Glutamatergic neuron (in vitro differentiated cells): ENCODE data around the gene CADM2. TPM values are rescaled to one million over a fixed set of nuclear protein-coding genes. Genes with fewer than 3 reads are reported as not detected.

Source experiments
- DNase-seq: peaks from one replicate; pipeline ENCODE4 v3.0.0; 2022
- H3K27ac Mint-ChIP-seq: one replicate; pipeline ENCODE4 v1.8.0; 2020; ENCODE audit warnings: mild to moderate bottlenecking, mixed read lengths, inconsistent platforms; ENCODE audit not compliant: unreplicated experiment
- H3K27me3 Mint-ChIP-seq: one replicate; pipeline ENCODE4 v1.8.0; 2020; ENCODE audit warnings: mild to moderate bottlenecking, moderate library complexity, mixed read lengths, inconsistent platforms; ENCODE audit not compliant: unreplicated experiment
- H3K36me3 Mint-ChIP-seq: one replicate; pipeline ENCODE4 v1.8.0; 2020; ENCODE audit warnings: mild to moderate bottlenecking, mixed read lengths, inconsistent platforms; ENCODE audit not compliant: unreplicated experiment
- H3K4me1 Mint-ChIP-seq: one replicate; pipeline ENCODE4 v1.8.0; 2020; ENCODE audit warnings: mild to moderate bottlenecking, low read depth, mixed read lengths, inconsistent platforms; ENCODE audit not compliant: unreplicated experiment
- H3K4me3 Mint-ChIP-seq: one replicate; pipeline ENCODE4 v1.8.0; 2020; ENCODE audit warnings: mild to moderate bottlenecking, mixed read lengths, inconsistent platforms; ENCODE audit not compliant: unreplicated experiment
- H3K9me3 Mint-ChIP-seq: one replicate; pipeline ENCODE4 v1.8.0; 2020; ENCODE audit warnings: mild to moderate bottlenecking, moderate library complexity, mixed read lengths, inconsistent platforms; ENCODE audit not compliant: unreplicated experiment
- CTCF ChIP-seq: fragments of 200-600 bp; sonication (generic); IDR thresholded peaks from one replicate; pipeline ENCODE4 v1.5.0; 2021; ENCODE audit not compliant: partially characterized antibody, unreplicated experiment
- total RNA-seq: library from RNA; stranded (reverse); fragmentation: NEBNext Ultra II Directional; extraction: Animal tissue kit (Norgen Biotek cat#: 25700); gene quantifications from one replicate; pipeline ENCODE4 v1.2.1, GENCODE V29; 2021; ENCODE audit not compliant: unreplicated experiment

Gene CADM2
- total RNA-seq, 1 donor from 2014 or later: 233 TPM

GRCh38 chr3:85903434-85903833, 944.6 kb downstream of the CADM2 start:
- no peaks in the 10 kb centered on the region for H3K4me1 Mint-ChIP-seq
- H3K4me3 Mint-ChIP-seq: no peak overlapping the region
- no peak for TF ChIP-seq CTCF
- no peak for DNase-seq
- H3K27ac Mint-ChIP-seq: peak overlapping the region; percentile 30
- H3K27me3 Mint-ChIP-seq: peaks cover 2% of the 10 kb centered on the region
- H3K9me3 Mint-ChIP-seq: no peaks in the 10 kb centered on the region
- H3K36me3 Mint-ChIP-seq: no peaks in the 10 kb centered on the region

- H3K4me3 Mint-ChIP-seq: no peak overlapping the region
- DNase-seq: no peak
- peaks cover 2% of the 10 kb centered on the region for H3K9me3 Mint-ChIP-seq
- H3K27ac Mint-ChIP-seq: no peak overlapping the region
- peaks cover 18% of the 10 kb centered on the region for H3K36me3 Mint-ChIP-seq
- no peaks in the 10 kb centered on the region for H3K4me1 Mint-ChIP-seq
- peaks cover 2% of the 10 kb centered on the region for H3K27me3 Mint-ChIP-seq
- no peak for TF ChIP-seq CTCF
These were observed 954.2 kb downstream of the CADM2 start for GRCh38 chr3:85912980-85913379.

- TF ChIP-seq CTCF: no peak
- Mint-ChIP-seq H3K4me3 (no peak overlapping the region), H3K9me3 (peaks cover 2% of the 10 kb centered on the region), H3K27me3 (no peaks in the 10 kb centered on the region), H3K36me3 (peaks cover 7% of the 10 kb centered on the region), H3K27ac (no peak overlapping the region), H3K4me1 (no peaks in the 10 kb centered on the region)
- no peak for DNase-seq
These were observed 963.6 kb downstream of the CADM2 start for GRCh38 chr3:85922374-85922773.

- no peak for TF ChIP-seq CTCF
- Mint-ChIP-seq H3K36me3 (no peaks in the 10 kb centered on the region), H3K27ac (no peak overlapping the region), H3K27me3 (no peaks in the 10 kb centered on the region), H3K4me3 (no peak overlapping the region), H3K9me3 (peaks cover 2% of the 10 kb centered on the region), H3K4me1 (peaks cover 8% of the 10 kb centered on the region)
- no peak for DNase-seq
These were observed 971.9 kb downstream of the CADM2 start for GRCh38 chr3:85930718-85931117.

- Mint-ChIP-seq H3K9me3 (peaks cover 2% of the 10 kb centered on the region), H3K27me3 (no peaks in the 10 kb centered on the region), H3K4me1 (peaks cover 8% of the 10 kb centered on the region), H3K4me3 (no peak overlapping the region), H3K36me3 (no peaks in the 10 kb centered on the region), H3K27ac (no peak overlapping the region)
- DNase-seq: no peak
- no peak for TF ChIP-seq CTCF
These were observed 974.5 kb downstream of the CADM2 start for GRCh38 chr3:85933326-85933725.
